OCI-LY3 (cell line): ENCODE data around the gene SLC16A14.

Experiments
- H2AFZ ChIP-seq: fragments of 200-600, 300-600 bp; shearing (Covaris generic); 2 replicates; pipeline ENCODE4 v1.6.0; 2014; ENCODE audit warnings: antibody characterized with exemption, low read depth, low read length
- H3K27ac ChIP-seq: fragments of 200-600, 300-600 bp; sonication (generic); 2 replicates; pipeline ENCODE4 v1.5.1; 2014; ENCODE audit warnings: mild to moderate bottlenecking, low read length, moderate library complexity, mixed read lengths
- H3K27me3 ChIP-seq: fragments of 200-600, 300-600 bp; sonication (generic); 2 replicates; pipeline ENCODE4 v1.6.1; 2014; ENCODE audit warnings: low read depth, low read length, mixed read lengths
- H3K36me3 ChIP-seq: fragments of 200-600, 300-600 bp; sonication (generic); replicated peaks from 2 replicates; pipeline ENCODE3; 2014; ENCODE audit warnings: low read depth, low read length, mixed read lengths
- H3K4me1 ChIP-seq: fragments of 300-600, 200-600 bp; sonication (generic); 2 replicates; pipeline ENCODE4 v1.6.1; 2014; ENCODE audit warnings: low read length, mixed read lengths
- H3K4me2 ChIP-seq: fragments of 200-600, 300-600 bp; sonication (generic); 2 replicates; pipeline ENCODE4 v1.6.1; 2014; ENCODE audit warnings: low read length, mixed read lengths
- H3K4me3 ChIP-seq: fragments of 300-600, 200-600 bp; sonication (generic); 2 replicates; pipeline ENCODE4 v1.5.1; 2014; ENCODE audit warnings: antibody characterized with exemption, mild to moderate bottlenecking, low read length, moderate library complexity
- H3K79me2 ChIP-seq: fragments of 300-600, 200-600 bp; shearing (Covaris generic); 2 replicates; pipeline ENCODE4 v1.6.1; 2014; ENCODE audit warnings: mild to moderate bottlenecking, low read length, mixed read lengths
- H3K9ac ChIP-seq: fragments of 300-600, 200-600 bp; shearing (Covaris generic); 2 replicates; pipeline ENCODE4 v1.6.0; 2014; ENCODE audit warnings: mild to moderate bottlenecking, low read length, moderate library complexity
- H3K9me3 ChIP-seq: fragments of 200-600, 300-600 bp; shearing (Covaris generic); 2 replicates; pipeline ENCODE4 v1.6.1; 2014; ENCODE audit warnings: low read length, mixed read lengths; ENCODE audit not compliant: insufficient read depth
- H4K20me1 ChIP-seq: fragments of 200-600, 300-600 bp; sonication (generic); 2 replicates; pipeline ENCODE4 v1.6.1; 2016; ENCODE audit warnings: low read length, mixed read lengths; ENCODE audit not compliant: insufficient read depth
- EZH2phosphoT487 ChIP-seq: fragments of 200-600 bp; shearing (Covaris generic); IDR thresholded peaks from 2 replicates; pipeline ENCODE4 v1.6.1; 2018; ENCODE audit warnings: antibody characterized with exemption, mixed run types, low read depth
- TF ChIP-seq, protein P1 (sequence below): fragments of 200-600, 300-600 bp; sonication (generic); IDR thresholded peaks from 2 replicates; pipeline ENCODE4 v1.5.1; 2014; ENCODE audit warnings: antibody characterized with exemption, low read length, low read depth

The SLC16A14 gene

DNA sequence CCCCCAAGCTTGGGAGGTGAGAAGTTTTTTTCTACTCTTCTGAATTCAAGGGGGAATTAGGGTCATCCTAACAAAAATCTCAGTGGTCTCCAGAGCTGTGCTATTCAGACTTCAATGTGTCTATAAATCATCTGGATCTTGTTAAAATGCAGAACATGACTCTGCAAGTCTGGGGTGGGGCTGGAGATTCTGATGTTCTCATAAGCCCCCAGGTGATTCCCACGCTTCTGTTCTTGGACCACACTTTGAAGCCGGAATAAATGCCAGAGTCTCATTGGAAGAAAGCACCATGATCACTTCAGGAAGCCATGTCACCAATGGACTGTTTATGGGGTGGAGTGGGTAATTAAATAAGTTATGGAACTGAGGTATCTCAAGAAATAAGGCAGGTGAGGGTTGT lies 22.2 kb upstream of the SLC16A14 start:
- H2AFZ ChIP-seq: no peak overlapping the region
- TF ChIP-seq, protein P1, sequence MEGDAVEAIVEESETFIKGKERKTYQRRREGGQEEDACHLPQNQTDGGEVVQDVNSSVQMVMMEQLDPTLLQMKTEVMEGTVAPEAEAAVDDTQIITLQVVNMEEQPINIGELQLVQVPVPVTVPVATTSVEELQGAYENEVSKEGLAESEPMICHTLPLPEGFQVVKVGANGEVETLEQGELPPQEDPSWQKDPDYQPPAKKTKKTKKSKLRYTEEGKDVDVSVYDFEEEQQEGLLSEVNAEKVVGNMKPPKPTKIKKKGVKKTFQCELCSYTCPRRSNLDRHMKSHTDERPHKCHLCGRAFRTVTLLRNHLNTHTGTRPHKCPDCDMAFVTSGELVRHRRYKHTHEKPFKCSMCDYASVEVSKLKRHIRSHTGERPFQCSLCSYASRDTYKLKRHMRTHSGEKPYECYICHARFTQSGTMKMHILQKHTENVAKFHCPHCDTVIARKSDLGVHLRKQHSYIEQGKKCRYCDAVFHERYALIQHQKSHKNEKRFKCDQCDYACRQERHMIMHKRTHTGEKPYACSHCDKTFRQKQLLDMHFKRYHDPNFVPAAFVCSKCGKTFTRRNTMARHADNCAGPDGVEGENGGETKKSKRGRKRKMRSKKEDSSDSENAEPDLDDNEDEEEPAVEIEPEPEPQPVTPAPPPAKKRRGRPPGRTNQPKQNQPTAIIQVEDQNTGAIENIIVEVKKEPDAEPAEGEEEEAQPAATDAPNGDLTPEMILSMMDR: no peak
- no peak for TF ChIP-seq EZH2phosphoT487
- H4K20me1 ChIP-seq: no peaks in the 10 kb centered on the region
- no peak overlapping the region for H3K4me2 ChIP-seq
- no peak overlapping the region for H3K4me3 ChIP-seq
- no peaks in the 10 kb centered on the region for H3K9me3 ChIP-seq
- H3K9ac ChIP-seq: no peak overlapping the region
- no peaks in the 10 kb centered on the region for H3K36me3 ChIP-seq
- H3K79me2 ChIP-seq: no peaks in the 10 kb centered on the region
- no peaks in the 10 kb centered on the region for H3K4me1 ChIP-seq
- H3K27ac ChIP-seq: no peak overlapping the region
- H3K27me3 ChIP-seq: no peaks in the 10 kb centered on the region

DNA sequence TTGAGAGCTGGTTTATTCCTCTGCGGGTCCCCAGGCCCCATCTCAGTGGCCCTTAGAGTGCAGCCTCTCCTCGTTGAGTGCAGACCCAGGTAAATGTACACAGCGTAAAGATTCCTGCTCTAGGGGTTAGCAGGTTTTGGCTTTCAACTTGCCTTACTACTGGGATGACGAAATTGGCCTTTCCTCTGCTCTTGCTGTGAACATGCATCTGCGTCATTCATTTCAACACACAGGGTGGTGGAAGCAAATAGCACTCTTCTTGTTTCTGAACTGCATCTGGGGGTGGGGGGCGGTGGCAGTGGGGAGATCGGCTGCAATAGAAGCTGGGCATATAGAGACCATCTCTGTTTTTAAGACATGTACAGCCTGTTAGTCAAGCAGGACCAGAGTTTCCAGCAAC lies 16.5 kb upstream of the SLC16A14 start:
- Histone ChIP-seq H2AFZ (no peak overlapping the region), H3K27me3 (no peaks in the 10 kb centered on the region), H3K9me3 (no peaks in the 10 kb centered on the region), H3K4me1 (no peaks in the 10 kb centered on the region), H3K27ac (no peak overlapping the region), H3K9ac (no peak overlapping the region), H3K4me3 (no peak overlapping the region), H3K36me3 (no peaks in the 10 kb centered on the region), H3K79me2 (no peaks in the 10 kb centered on the region), H4K20me1 (no peaks in the 10 kb centered on the region), H3K4me2 (no peak overlapping the region)
- TF ChIP-seq, protein P1: no peak
- no peak for TF ChIP-seq EZH2phosphoT487

DNA sequence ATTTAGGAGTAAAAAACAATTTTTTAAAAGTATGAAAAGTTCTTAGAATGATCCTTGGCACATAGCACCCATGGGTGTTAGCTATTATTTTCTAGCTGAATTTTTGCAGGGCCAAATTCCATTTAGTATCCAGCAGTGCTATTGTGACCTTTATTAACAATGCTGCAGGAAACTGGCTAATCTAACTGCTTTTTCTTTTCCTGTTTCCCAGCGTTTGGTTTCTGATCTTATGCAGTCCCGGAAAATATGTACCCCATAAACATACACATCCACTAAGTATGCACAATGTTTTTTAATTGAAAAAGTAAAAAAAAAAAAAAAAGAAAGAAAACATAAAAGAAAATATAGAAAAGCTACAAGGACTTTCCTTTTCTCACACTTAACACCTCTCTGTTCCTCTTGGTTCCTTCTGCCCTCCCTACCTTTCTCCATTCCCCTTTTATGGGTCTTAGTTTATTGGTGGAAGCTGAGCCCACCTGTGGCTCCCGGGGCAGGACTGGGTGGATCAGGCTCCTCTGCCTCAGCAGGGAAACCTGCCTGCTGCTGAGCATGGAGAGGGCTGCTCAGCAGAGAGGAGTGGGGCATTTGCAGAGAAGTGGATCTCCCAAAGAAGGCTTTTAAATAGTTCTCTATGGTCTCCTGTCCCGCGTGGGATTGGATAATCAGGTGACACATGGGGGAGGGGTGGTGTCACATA lies 9.3 kb upstream of the SLC16A14 start:
- Histone ChIP-seq H4K20me1 (no peaks in the 10 kb centered on the region), H3K27ac (no peak overlapping the region), H3K4me1 (no peaks in the 10 kb centered on the region), H3K36me3 (no peaks in the 10 kb centered on the region), H3K4me2 (0 out of 2 replicates have a peak overlapping the region, but pooled peaks have one; percentile 20), H3K9ac (no peak overlapping the region), H3K79me2 (no peaks in the 10 kb centered on the region), H2AFZ (no peak overlapping the region), H3K4me3 (no peak overlapping the region), H3K27me3 (no peaks in the 10 kb centered on the region), H3K9me3 (no peaks in the 10 kb centered on the region)
- TF ChIP-seq, protein P1: no peak
- no peak for TF ChIP-seq EZH2phosphoT487

DNA sequence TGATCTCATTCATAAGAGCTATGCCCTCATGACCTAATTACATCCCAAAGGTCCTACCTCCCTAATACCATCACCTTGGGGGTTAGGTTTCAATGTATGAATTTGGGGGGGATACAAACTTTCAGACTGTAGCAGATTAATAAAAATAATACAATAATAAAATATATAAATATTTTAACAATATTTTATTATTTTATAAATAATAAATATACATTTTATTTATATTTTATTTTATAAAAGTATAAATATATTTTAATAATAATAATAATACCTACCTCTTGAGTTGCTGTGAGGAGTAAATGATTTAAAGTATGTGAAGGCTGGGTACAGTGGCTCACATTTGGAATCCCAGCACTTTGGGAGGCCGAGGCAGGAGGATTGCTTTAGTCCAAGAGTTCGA lies 8.1 kb upstream of the SLC16A14 start:
- no peaks in the 10 kb centered on the region for H4K20me1 ChIP-seq
- no peaks in the 10 kb centered on the region for H3K4me1 ChIP-seq
- H3K4me2 ChIP-seq: no peak overlapping the region
- H3K9me3 ChIP-seq: no peaks in the 10 kb centered on the region
- TF ChIP-seq, protein P1: no peak
- TF ChIP-seq EZH2phosphoT487: no peak
- H3K79me2 ChIP-seq: no peaks in the 10 kb centered on the region
- H3K27me3 ChIP-seq: no peaks in the 10 kb centered on the region
- H2AFZ ChIP-seq: no peak overlapping the region
- no peaks in the 10 kb centered on the region for H3K36me3 ChIP-seq
- H3K9ac ChIP-seq: no peak overlapping the region
- H3K27ac ChIP-seq: no peak overlapping the region
- H3K4me3 ChIP-seq: no peak overlapping the region
